Muscle of leg (tissue), 11 donors: ENCODE results near the gene LMBRD1. TPM values are rescaled to one million over a fixed set of nuclear protein-coding genes. Genes with fewer than 3 reads are reported as not detected.

ENCODE experiments used
- DNase-seq: peaks from one replicate; pipeline ENCODE4 v3.0.0; 2013
- H3K27ac ChIP-seq: one replicate; pipeline ENCODE4 v1.5.1; 2013; ENCODE audit warnings: mild to moderate bottlenecking, low read length, control low read depth
- H3K27me3 ChIP-seq: one replicate; pipeline ENCODE4 v1.6.1; 2013; ENCODE audit warnings: low read length; ENCODE audit not compliant: control insufficient read depth, insufficient read depth
- H3K36me3 ChIP-seq: one replicate; pipeline ENCODE4 v1.6.1; 2013; ENCODE audit warnings: low read length; ENCODE audit not compliant: control insufficient read depth, insufficient read depth
- H3K4me1 ChIP-seq: one replicate; pipeline ENCODE4 v1.6.1; 2013; ENCODE audit warnings: low read length; ENCODE audit not compliant: control insufficient read depth, insufficient read depth
- H3K4me3 ChIP-seq: one replicate; pipeline ENCODE4 v1.5.1; 2013; ENCODE audit warnings: low read length, control low read depth
- H3K9me3 ChIP-seq: replicated peaks from 2 replicates; pipeline ENCODE4 v1.6.1; 2013; ENCODE audit warnings: low read depth, low read length; ENCODE audit not compliant: control insufficient read depth
- WGBS: methylation state at CpG from one replicate; pipeline ENCODE4 v1.1.5; 2013; ENCODE audit warnings: missing lambda C conversion rate; ENCODE audit not compliant: insufficient coverage; 5-methylcytosine and 5-hydroxymethylcytosine counted together
- polyA plus RNA-seq, 8 donors: library from polyadenylated mRNA; unstranded; fragments of 120-200 nt; gene quantifications; one replicate each; pipeline versions ENCODE4 v1.2.1 to v1.2.3, GENCODE V29; 2013; ENCODE audit warnings: inconsistent platforms in 1 of 8, low replicate concordance in 1 of 8; ENCODE audit not compliant: insufficient read length in 8 of 8, insufficient read depth in 1 of 8
- total RNA-seq: library from RNA; stranded (reverse); fragments of 120-200 nt; gene quantifications from one replicate; pipeline ENCODE4 v1.2.4, GENCODE V29; 2013

The LMBRD1 gene
- total and polyA plus RNA-seq, 9 donors = 24.9 to 34.6 (median 29.8) TPM

DNA sequence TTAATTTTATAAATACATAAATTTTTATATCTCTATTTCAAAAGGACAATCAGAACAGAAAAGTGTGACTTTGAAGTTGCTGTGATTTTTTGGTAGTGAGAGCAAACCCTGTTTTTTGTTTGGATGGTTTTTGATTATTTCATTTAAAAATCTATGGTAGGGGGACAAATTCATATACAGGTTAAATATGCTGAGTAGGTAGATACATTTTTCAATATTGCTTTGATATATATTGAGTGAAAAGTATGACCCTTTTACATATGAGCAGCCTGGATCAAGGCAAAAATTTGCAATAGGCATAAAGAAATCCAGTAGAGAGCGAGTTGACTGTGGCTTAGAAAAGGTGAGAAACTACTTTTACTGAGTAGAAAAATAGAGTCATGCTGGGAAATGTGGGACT is 132.3 kb downstream of the LMBRD1 start:
- no peaks in the 10 kb centered on the region for H3K36me3 ChIP-seq
- no peak for DNase-seq
- H3K27ac ChIP-seq = no peak overlapping the region
- no CpG with 5 or more reads among the region's 1 CpG for WGBS
- H3K4me1 ChIP-seq = no peaks in the 10 kb centered on the region
- H3K4me3 ChIP-seq = no peak overlapping the region
- H3K27me3 ChIP-seq = no peaks in the 10 kb centered on the region
- no peaks in the 10 kb centered on the region for H3K9me3 ChIP-seq

GRCh38 chr6:69663215-69663614 is 133.6 kb downstream of the LMBRD1 start:
- WGBS = no CpG with 5 or more reads among the region's 2 CpGs
- DNase-seq = peak; percentile 1
- Histone ChIP-seq H3K9me3 (peaks cover 8% of the 10 kb centered on the region), H3K27me3 (no peaks in the 10 kb centered on the region), H3K36me3 (no peaks in the 10 kb centered on the region), H3K4me1 (no peaks in the 10 kb centered on the region), H3K4me3 (no peak overlapping the region), H3K27ac (no peak overlapping the region)

GRCh38 chr6:69650703-69651102 is 146.1 kb downstream of the LMBRD1 start:
- no peak for DNase-seq
- Histone ChIP-seq H3K27ac (no peak overlapping the region), H3K4me1 (no peaks in the 10 kb centered on the region), H3K36me3 (no peaks in the 10 kb centered on the region), H3K4me3 (no peak overlapping the region), H3K27me3 (no peaks in the 10 kb centered on the region), H3K9me3 (no peaks in the 10 kb centered on the region)

DNA sequence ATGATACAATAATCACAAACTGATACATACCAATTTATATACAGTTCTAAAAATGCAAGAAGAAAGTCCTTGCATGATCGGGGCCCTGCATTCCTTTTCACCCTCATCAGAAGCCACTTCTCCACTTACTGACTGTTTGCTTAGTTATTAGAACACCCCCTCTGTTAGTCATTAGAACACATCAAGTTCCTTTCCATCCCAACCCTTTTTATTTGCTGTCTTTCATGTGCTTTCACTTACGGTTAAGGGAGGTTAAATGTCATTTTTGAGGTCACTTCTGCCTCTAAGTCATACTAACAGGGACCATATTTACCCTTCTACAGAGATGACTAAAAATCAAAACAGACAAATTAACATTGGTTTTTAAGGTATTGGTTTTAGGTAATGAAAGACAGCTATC is 149.1 kb downstream of the LMBRD1 start:
- H3K27ac ChIP-seq = no peak overlapping the region
- no peaks in the 10 kb centered on the region for H3K4me1 ChIP-seq
- H3K36me3 ChIP-seq = no peaks in the 10 kb centered on the region
- H3K27me3 ChIP-seq = no peaks in the 10 kb centered on the region
- no peak for DNase-seq
- WGBS = 44% methylated on average over 1 of the region's 2 CpGs
- H3K9me3 ChIP-seq = no peaks in the 10 kb centered on the region
- H3K4me3 ChIP-seq = no peak overlapping the region

GRCh38 chr6:69643688-69644087 is 153.1 kb downstream of the LMBRD1 start:
- no peak for DNase-seq
- H3K27me3 ChIP-seq = no peaks in the 10 kb centered on the region
- H3K4me3 ChIP-seq = no peak overlapping the region
- H3K9me3 ChIP-seq = no peaks in the 10 kb centered on the region
- no peaks in the 10 kb centered on the region for H3K4me1 ChIP-seq
- no CpG with 5 or more reads among the region's 2 CpGs for WGBS
- no peak overlapping the region for H3K27ac ChIP-seq
- no peaks in the 10 kb centered on the region for H3K36me3 ChIP-seq

DNA sequence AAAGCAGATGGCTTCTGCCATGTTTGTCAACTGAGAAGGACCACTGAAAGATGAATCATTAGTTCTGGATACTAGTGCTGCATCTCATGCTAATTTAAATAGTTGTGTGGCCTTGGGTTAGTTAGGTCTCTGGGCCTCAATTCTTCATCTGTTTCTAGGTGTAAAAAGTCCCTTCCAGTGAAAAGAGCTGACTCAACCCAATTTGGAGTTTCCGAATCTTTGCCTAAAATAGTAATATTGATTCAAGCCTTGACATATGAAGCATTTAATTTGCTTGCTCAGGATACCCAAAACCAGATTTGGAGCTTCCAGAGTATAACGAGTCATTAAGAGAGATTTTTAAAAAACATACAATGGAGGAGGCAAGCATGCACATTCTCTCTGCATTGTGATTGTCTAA is 163.9 kb downstream of the LMBRD1 start:
- H3K4me3 ChIP-seq = no peak overlapping the region
- no peak for DNase-seq
- no peaks in the 10 kb centered on the region for H3K36me3 ChIP-seq
- no peak overlapping the region for H3K27ac ChIP-seq
- no peaks in the 10 kb centered on the region for H3K27me3 ChIP-seq
- no CpG with 5 or more reads among the region's 2 CpGs for WGBS
- no peaks in the 10 kb centered on the region for H3K4me1 ChIP-seq
- no peaks in the 10 kb centered on the region for H3K9me3 ChIP-seq

DNA sequence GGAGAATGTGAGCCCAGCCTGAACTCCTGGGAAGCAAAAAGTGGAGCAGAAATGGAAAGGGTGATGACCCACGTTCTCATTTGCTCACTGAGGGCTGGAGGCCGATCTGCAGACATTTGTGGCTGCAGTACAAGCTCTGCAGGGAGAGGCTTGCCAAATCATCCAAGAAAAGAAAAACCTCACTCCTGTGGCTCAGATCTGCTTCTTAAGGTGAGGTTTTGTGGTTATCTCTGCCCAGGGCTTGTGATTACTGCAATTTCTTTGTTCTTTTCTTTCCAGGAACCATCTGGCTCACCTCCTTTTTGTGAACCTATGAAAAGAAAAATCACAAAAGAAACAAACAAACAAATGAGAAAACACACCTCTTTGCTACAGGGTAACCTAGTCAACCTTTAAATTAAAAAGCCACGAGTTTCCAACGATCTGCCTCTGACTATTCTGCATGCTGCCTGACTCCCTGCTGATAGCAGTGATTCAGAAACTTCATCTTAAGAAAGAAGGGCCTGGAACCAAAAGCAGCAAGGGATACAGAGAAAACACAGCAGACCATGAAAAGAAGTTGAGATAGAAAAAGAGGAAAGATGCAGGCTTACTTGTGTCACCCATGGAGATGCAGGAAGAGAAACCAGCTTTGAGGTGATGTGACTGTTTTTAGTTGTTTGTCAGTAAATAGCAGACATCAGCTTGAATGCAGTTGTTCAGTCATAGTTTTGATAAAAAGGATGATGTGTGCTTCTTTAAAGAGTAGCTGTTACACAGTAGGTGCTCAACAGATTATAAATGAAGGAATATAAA is 165.1 kb downstream of the LMBRD1 start:
- H3K9me3 ChIP-seq = no peaks in the 10 kb centered on the region
- WGBS = 0% methylated on average over 1 of the region's 4 CpGs
- H3K36me3 ChIP-seq = no peaks in the 10 kb centered on the region
- DNase-seq = no peak
- no peaks in the 10 kb centered on the region for H3K4me1 ChIP-seq
- no peak overlapping the region for H3K4me3 ChIP-seq
- no peaks in the 10 kb centered on the region for H3K27me3 ChIP-seq
- no peak overlapping the region for H3K27ac ChIP-seq

- Histone ChIP-seq H3K27me3 (no peaks in the 10 kb centered on the region), H3K4me3 (no peak overlapping the region), H3K27ac (no peak overlapping the region), H3K4me1 (no peaks in the 10 kb centered on the region), H3K9me3 (no peaks in the 10 kb centered on the region), H3K36me3 (no peaks in the 10 kb centered on the region)
- WGBS = no CpG with 5 or more reads among the region's 1 CpG
- DNase-seq = no peak
Observed at GRCh38 chr6:69630767-69631166, 166.0 kb downstream of the LMBRD1 start.

DNA sequence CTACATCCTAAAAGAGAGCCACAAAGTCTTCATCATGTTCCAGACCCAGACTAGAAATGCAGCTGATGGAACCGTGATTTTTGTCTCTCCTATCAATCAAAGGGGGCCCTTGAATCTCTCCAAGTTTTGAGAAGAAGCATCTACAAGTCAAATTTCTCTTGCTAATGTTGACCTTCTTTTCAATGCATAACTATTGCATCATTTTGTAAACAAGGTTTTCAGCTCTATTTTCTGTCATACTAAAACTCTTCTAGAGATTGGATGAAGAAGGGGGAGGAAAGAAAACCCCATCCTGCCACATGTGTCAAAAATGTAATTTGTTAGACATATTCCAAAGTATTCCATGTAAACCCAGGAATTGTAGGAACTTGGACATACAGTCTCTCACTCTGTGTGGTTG is 169.2 kb downstream of the LMBRD1 start:
- H3K27ac ChIP-seq = no peak overlapping the region
- 40% methylated on average over 1 of the region's 1 CpG for WGBS
- no peak for DNase-seq
- no peaks in the 10 kb centered on the region for H3K9me3 ChIP-seq
- no peak overlapping the region for H3K4me3 ChIP-seq
- no peaks in the 10 kb centered on the region for H3K4me1 ChIP-seq
- H3K36me3 ChIP-seq = no peaks in the 10 kb centered on the region
- no peaks in the 10 kb centered on the region for H3K27me3 ChIP-seq

- H3K9me3 ChIP-seq = no peaks in the 10 kb centered on the region
- no peaks in the 10 kb centered on the region for H3K4me1 ChIP-seq
- DNase-seq = no peak
- no CpG with 5 or more reads among the region's 2 CpGs for WGBS
- no peak overlapping the region for H3K27ac ChIP-seq
- no peaks in the 10 kb centered on the region for H3K36me3 ChIP-seq
- H3K27me3 ChIP-seq = no peaks in the 10 kb centered on the region
- H3K4me3 ChIP-seq = no peak overlapping the region
Observed at GRCh38 chr6:69624944-69625343, 171.9 kb downstream of the LMBRD1 start.
